LNCAP (cell line): Measurements from ENCODE around the gene GPBP1L1.

Source experiments
- TF ChIP-seq, protein P1 (sequence below): fragments of 450-650 bp; IDR thresholded peaks from 2 replicates; pipeline ENCODE4 v1.5.1; 2017; ENCODE audit warnings: mild to moderate bottlenecking

Gene GPBP1L1

DNA sequence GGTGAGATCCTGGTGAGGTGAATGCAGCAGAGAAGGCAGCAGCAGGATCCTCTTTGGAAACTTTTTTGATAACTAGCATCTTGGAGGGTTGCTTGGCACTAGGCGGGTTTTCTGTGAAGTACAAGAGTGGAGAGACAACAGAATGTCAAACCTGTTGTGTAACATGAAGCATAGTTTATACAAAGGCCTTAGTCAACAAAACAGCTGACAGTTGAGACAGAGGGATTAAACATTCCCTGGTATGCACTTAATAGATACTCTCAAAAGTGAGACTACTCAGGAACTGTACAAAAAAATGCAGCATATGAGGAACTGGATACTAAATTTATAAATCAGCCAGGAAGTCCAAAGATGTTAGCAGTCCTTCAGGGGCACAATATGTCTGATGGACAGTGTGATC is 46.0 kb downstream of the GPBP1L1 start:
- TF ChIP-seq, protein P1, sequence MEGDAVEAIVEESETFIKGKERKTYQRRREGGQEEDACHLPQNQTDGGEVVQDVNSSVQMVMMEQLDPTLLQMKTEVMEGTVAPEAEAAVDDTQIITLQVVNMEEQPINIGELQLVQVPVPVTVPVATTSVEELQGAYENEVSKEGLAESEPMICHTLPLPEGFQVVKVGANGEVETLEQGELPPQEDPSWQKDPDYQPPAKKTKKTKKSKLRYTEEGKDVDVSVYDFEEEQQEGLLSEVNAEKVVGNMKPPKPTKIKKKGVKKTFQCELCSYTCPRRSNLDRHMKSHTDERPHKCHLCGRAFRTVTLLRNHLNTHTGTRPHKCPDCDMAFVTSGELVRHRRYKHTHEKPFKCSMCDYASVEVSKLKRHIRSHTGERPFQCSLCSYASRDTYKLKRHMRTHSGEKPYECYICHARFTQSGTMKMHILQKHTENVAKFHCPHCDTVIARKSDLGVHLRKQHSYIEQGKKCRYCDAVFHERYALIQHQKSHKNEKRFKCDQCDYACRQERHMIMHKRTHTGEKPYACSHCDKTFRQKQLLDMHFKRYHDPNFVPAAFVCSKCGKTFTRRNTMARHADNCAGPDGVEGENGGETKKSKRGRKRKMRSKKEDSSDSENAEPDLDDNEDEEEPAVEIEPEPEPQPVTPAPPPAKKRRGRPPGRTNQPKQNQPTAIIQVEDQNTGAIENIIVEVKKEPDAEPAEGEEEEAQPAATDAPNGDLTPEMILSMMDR = no peak

DNA sequence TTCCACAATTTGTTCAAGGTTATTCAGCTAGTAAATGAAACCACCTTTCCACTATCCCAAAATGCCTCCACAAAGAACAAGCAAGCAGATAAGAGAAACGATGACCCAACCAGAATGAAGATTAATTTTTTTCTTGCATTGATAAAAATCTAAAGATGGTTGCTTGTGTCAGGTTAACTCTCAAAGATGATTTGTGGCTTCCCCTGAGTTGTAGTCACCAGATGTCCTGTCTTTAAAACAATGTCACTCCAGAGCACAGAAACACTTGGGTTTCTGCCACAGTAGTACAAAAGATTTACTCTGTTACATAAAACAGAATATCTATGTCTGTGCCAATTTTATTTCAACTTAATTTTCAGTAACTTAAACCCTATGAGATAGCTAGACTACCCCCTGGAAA is 51.1 kb downstream of the GPBP1L1 start:
- TF ChIP-seq, protein P1 = no peak

DNA sequence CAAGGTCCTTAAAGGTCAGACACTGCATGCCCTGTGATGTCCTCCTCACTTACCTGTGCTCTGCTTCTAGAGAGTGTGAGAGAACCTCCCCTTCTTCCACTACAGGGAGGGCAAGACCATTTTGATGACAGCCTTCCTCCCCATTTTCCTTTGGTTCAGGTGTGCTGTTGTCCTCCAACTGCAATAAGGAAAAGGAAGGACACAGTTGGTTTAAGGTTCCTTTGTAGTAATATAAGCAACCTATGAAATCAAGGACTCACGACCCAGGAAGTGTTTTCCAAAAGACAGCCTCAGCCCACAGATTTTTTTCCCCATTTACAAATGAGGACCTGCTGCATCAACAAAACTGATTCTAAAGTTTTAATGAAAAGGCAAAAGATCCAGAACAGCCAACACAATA is 55.9 kb downstream of the GPBP1L1 start:
- TF ChIP-seq, protein P1 = no peak

DNA sequence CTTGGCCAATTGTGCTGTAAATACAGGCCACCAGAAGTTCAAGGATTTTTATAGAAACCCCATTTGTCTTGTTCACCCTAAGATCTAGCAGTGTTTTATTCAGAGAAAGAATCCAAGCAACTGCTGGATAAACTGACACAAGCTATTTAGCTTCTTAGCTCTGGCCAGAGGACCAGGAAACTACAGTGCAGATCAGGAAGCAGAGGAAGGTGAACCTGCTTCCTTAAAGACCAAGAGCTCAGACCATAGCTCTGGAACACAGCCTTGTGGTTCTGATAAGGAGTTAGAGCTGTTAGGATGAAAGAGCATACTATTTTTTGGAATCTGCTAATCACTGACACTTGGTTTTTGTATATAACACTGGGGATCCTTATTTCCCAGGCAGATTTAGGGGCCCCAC is 57.3 kb downstream of the GPBP1L1 start:
- TF ChIP-seq, protein P1 = no peak

DNA sequence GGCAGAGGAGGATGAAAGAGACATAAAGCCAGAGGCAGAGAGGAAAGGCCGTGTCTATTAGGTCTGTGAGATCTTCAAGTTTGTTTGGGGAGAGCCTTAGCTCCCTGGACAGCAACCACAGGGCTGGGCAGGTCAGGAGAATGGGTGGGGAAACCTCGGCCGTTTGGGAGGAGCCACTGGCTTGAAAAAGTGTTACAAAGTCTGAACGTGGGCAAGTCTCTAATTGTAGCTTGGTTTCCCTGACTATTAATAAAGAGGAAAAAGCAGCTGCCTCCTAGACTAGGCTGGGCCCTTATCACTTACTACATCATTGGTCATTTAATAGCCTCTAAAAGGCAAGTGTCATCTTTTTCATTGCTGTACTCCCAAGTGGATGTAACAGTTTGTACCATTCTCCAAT is 62.4 kb downstream of the GPBP1L1 start, which contains the start of gene CCDC17:
CCDC17 (minus strand) TSS at position 83 of the 400 bp plus-strand sequence. CDS start 145 bp downstream, outside the sequence.
- TF ChIP-seq, protein P1 = no peak

DNA sequence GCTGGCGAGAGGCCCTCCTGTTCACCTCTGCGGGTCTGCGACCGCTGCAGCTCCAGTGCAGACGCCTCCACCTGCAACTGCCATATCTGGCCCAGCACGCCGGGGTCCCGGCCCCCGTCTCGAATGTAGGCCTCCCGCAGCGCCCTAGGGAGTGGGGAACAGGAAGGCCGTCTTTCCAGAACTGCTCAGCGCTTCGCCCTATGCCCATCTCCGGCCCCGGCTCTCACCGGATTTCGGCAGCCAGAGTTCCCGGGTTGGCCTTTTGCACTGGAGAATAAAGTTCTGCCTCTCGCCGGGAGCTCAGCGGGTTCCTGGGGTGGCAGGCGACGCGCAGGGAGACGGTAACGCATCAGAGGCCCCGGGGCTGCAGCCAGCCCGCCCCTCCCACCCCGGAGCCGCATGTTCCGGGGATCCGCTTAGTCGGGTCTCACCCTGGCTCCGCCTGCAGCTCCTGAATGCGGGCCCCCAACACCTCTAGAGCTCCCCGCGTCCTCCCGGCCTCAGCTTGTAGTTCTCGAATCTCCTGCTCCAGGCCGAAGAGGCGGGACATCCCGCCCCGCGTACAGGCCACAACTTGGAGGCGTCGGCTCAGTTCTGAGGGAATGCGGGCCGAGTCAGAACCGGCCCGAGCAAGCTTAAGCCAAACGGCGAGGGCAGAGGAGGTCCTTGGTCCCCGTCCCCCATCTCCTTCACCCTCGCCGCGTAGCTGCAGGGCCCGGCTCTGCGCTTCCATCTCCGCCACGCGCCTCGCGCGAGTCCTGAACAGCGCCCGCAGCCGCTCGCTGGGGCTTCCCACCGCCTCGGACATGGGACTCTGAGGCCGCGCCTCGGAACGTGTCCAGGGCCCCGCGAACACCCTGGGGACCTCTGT is 63.6 kb downstream of the GPBP1L1 start:
- TF ChIP-seq, protein P1 = no peak

DNA sequence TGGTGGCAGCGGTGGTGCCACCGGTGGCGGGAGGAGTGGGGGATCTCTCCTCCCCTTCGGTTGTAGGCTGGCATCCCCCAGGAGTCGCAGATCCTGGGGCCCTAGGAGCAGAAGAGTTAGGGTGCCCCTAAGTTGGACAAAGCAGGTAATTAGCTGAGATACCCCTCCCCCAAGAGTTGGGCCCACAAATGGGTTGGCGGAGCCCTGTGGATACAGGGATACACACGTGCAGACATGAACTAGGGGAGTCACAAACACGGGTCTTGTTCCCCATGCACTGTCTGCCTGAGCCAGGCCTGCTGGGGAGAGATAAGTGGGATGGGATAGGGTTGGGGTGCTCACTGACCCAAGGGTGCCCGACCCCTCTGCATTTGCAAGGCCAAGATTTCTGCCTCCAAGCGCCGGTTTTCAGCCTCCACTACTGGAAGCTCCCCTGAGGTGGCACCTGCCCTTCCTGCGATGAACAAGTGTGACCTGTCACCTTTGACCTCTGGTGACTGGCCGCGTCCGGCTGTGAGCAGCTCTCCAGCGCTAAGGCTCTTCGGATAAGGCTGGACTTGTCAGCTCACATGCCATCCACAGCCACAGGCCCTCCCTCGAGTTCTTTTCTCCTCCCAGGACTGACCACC is 64.3 kb downstream of the GPBP1L1 start:
- TF ChIP-seq, protein P1 = no peak
